ENCODE results near the gene EPHB2.

DNA sequence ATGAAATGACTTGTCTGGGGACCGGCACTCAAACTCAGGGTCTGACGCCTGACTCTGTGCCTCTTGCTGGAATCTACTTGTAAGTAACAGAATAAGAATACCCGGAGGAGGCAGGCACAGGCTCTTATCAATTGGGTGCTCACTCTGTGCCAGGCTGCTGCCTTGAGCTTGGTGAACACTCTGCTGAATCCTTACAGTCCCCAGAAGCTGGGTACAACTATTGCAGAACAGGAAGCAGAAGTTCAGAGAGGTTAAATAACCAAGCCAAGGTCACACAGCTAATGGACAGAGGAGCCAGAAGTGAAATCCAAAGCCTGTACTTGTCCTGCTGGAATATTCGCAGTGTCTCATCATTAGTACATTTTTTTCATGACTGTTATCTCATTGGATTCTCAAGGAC, 86.0 kb downstream of the EPHB2 start:
- TF ChIP-seq CTCF (IDR thresholded peaks at IDR 0.05) (no peak), ZFX (IDR thresholded peaks at IDR 0.05; ENCODE audit: borderline replicate concordance) (no peak)

All from 22Rv1 (cell line).